ENCODE measurements around the gene GYG2. TPM values are rescaled to one million over a fixed set of nuclear protein-coding genes. Genes with fewer than 3 reads are reported as not detected.

The GYG2 gene
- total and polyA plus RNA-seq, 2 of the 8 experiments (the other 6 are each of a cell fraction or from before 2014, with no cell fraction given) = 52.8 to 65.3 TPM

- no peak within 1 kb of the TSS for H2BK15ac ChIP-seq (ENCODE audit: low read length)
- H4K20me1 ChIP-seq (replicated peaks in 1 of 2; ENCODE audit: control insufficient read depth in 1 of 2, insufficient read depth in 2 of 2, low read length in 2 of 2) = no peaks in the 10 kb centered on the region
- H3K56ac ChIP-seq (replicated peaks; ENCODE audit: insufficient read length, low read depth, low read length) = peak within 1 kb of the TSS; percentile 69
- no CpG with 5 or more reads among the region's 84 CpGs for whole genome bisulfite sequencing, 2 experiments (ENCODE audit: extremely low coverage in 1 of 2, insufficient coverage in 1 of 2, insufficient read length in 1 of 2, insufficient replicate concordance in 2 of 2, low coverage in 1 of 2, low lambda C conversion rate in 2 of 2, missing lambda C conversion rate in 1 of 2)
- peaks cover 0 to 12% (median 1%) of the 10 kb centered on the region in 4 experiments; a peak in 2 of 7 replicates for H3K4me1 ChIP-seq (replicated peaks in 1 of 4; ENCODE audit: control insufficient read depth in 3 of 4, insufficient read depth in 4 of 4, low read length in 3 of 4)
- no peak within 1 kb of the TSS for H3K4ac ChIP-seq (replicated peaks; ENCODE audit: insufficient read length, low read depth, low read length)
- no peak within 1 kb of the TSS for H2BK120ac ChIP-seq (replicated peaks; ENCODE audit: low read depth, low read length)
- H3K23me2 ChIP-seq (ENCODE audit: low read depth, low read length) = no peaks in the 10 kb centered on the region; the same call in 1 of the 2 replicates
- no peaks in the 10 kb centered on the region; a peak in 1 of 4 replicates for H3K9me3 ChIP-seq (ENCODE audit: insufficient read depth in 2 of 2, low read depth in 1 of 2, low read length in 1 of 2)
- peak within 1 kb of the TSS; percentile 67 to 79 for H3K4me2 ChIP-seq (ENCODE audit: insufficient read depth in 1 of 2, low read depth in 2 of 2, low read length in 2 of 2)
- peak within 1 kb of the TSS; percentile 88 for H4K5ac ChIP-seq (ENCODE audit: insufficient read length, low read depth, low read length)
- H3K14ac ChIP-seq (ENCODE audit: insufficient read length) = no peak within 1 kb of the TSS
- H3K36me3 ChIP-seq (ENCODE audit: control insufficient read depth in 2 of 4, insufficient read depth in 4 of 4, low read length in 3 of 4) = no peaks in the 10 kb centered on the region
- ChIA-PET CTCF (ENCODE audit: partially characterized antibody) (no interaction called here), POLR2A (ENCODE audit: partially characterized antibody) (interaction anchor here (0.6 to 1.7 kb wide), 10 partner anchors 9 to 783 kb away, joined by 3 to 7 read pairs (median 4); no protein-coding TSS in a partner anchor)
- H2BK12ac ChIP-seq (ENCODE audit: low read depth, low read length) = no peak within 1 kb of the TSS
- H3K79me1 ChIP-seq (ENCODE audit: low read depth, low read length) = no peaks in the 10 kb centered on the region
- H2AK5ac ChIP-seq (ENCODE audit: low read depth, low read length) = no peak within 1 kb of the TSS
- no peak within 1 kb of the TSS for H4K91ac ChIP-seq (replicated peaks; ENCODE audit: insufficient read length, low read length)
- DNase-seq (ENCODE audit: low read depth in 1 of 2, low spot score in 2 of 2) = peak; percentile 73 to 81
- H3K4me3 ChIP-seq (ENCODE audit: extremely low read depth in 1 of 4, insufficient read depth in 2 of 4, low read depth in 3 of 4, low read length in 4 of 4) = peak within 1 kb of the TSS; percentile 48 to 71 (median 61)
- H3K27ac ChIP-seq (ENCODE audit: low read depth, low read length) = peak within 1 kb of the TSS; percentile 85
- no peak within 1 kb of the TSS for H2BK20ac ChIP-seq (ENCODE audit: low read length)
- no peak within 1 kb of the TSS for H3K23ac ChIP-seq (ENCODE audit: insufficient read length)
- FAIRE-seq = no peak
- no peak within 1 kb of the TSS for H2AFZ ChIP-seq (ENCODE audit: low read length)
- H3K79me2 ChIP-seq (ENCODE audit: control insufficient read depth in 1 of 2, insufficient read depth in 2 of 2, low read length in 2 of 2) = no peaks in the 10 kb centered on the region
- peak within 1 kb of the TSS; percentile 95 for H4K8ac ChIP-seq (ENCODE audit: extremely low read depth, insufficient read depth, low read length)
- H3K9ac ChIP-seq (replicated peaks in 1 of 4; ENCODE audit: extremely low read depth in 1 of 4, low read depth in 3 of 4, low read length in 3 of 4) = peak within 1 kb of the TSS; percentile 54 to 85 (median 70)
- H2BK5ac ChIP-seq (ENCODE audit: low read depth, low read length) = peak within 1 kb of the TSS; percentile 95; the same call in 1 of the 2 replicates
- H3K27me3 ChIP-seq (replicated peaks in 1 of 4; ENCODE audit: control insufficient read depth in 3 of 4, extremely low read depth in 1 of 4, insufficient read depth in 3 of 4, low read length in 3 of 4) = no peaks in the 10 kb centered on the region
- H3K18ac ChIP-seq (ENCODE audit: extremely low read depth, low read length) = peak within 1 kb of the TSS; percentile 32
- TF ChIP-seq ZNF274 (IDR thresholded peaks at IDR 0.05; ENCODE audit: borderline replicate concordance, extremely low read depth, low read length) (no peak), EGR1 (IDR thresholded peaks at IDR 0.05; ENCODE audit: borderline replicate concordance, low read depth, low read length) (no peak), FOSL1 (IDR thresholded peaks at IDR 0.05; ENCODE audit: insufficient read depth, low read depth, low read length) (no peak), TBP (IDR thresholded peaks at IDR 0.05; ENCODE audit: low read depth, low read length) (peak; percentile 18; the same call in 1 of the 2 replicates), KDM4A (IDR thresholded peaks at IDR 0.05; ENCODE audit: low read depth, low read length, severe bottlenecking) (peak; percentile 36), POLR2AphosphoS5 (IDR thresholded peaks at IDR 0.05; ENCODE audit: low read depth, low read length) (peak; percentile 86), RAD21 (IDR thresholded peaks at IDR 0.05 in 1 of 2, conservative IDR thresholded peaks at IDR 0.05 in 1 of 2; ENCODE audit: low read depth in 2 of 2, low read length in 2 of 2) (no peak), SP1 (IDR thresholded peaks at IDR 0.05; ENCODE audit: low read depth, low read length) (no peak), POLR2A (IDR thresholded peaks at IDR 0.05; ENCODE audit: control extremely low read depth in 1 of 2, low read depth in 2 of 2, low read length in 2 of 2) (peak; percentile 30 to 71)
Measured at GRCh38 chrX:2928583-2929434, 100.1 kb downstream of the GYG2 start, which contains the start of gene ARSD. ARSD (minus strand) TSS chrX:2929339; CDS start chrX:2929275, 64 bp downstream.
